B cell (primary cell): ENCODE measurements around the gene CKM. TPM values are rescaled to one million over a fixed set of nuclear protein-coding genes. Genes with fewer than 3 reads are reported as not detected.

Source experiments
- ATAC-seq: fragments of 200-7000 bp; cut with Tn5 transposase; one replicate; pipeline ENCODE4 v1.10.0; 2021; ENCODE audit warnings: low read depth, mild to moderate bottlenecking, moderate number of reproducible peaks, moderate library complexity
- CTCF ChIA-PET: fragments of 350-600 bp; sonication (Branson Sonifier 250); formaldehyde crosslinking; loops from one replicate; lab custom pipeline; 2021; ENCODE audit warnings: antibody characterized with exemption, inconsistent platforms; lab: Charles Lee
- POLR2A ChIA-PET: fragments of 350-600 bp; sonication (Branson Sonifier 250); formaldehyde crosslinking; loops from one replicate; lab custom pipeline; 2021; ENCODE audit warnings: antibody characterized with exemption; lab: Charles Lee
- DNase-seq: peaks from one replicate; pipeline ENCODE4 v3.0.0; 2013
- H2AFZ ChIP-seq: 2 replicates; pipeline ENCODE4 v1.6.1; 2012; ENCODE audit warnings: mild to moderate bottlenecking, low read depth, low read length; ENCODE audit not compliant: insufficient read depth, poor library complexity, severe bottlenecking
- H3K27ac ChIP-seq, 2 donors: 1 replicate in 1 of 2; 2 replicates in 1 of 2; pipeline ENCODE4 v1.5.1; 2012 to 2013; ENCODE audit warnings: low read length in 2 of 2, mild to moderate bottlenecking in 2 of 2, moderate library complexity in 1 of 2
- H3K27me3 ChIP-seq, 4 experiments: fragments of 200-600 bp in 1 of 4; sonication (generic) in 1 of 4; replicated peaks in 1 of 4; 1 replicate in 2 of 4; 2 replicates in 2 of 4; pipeline versions ENCODE4 v1.6.1 to v1.7.0; 2013 to 2016; ENCODE audit warnings: low read length in 3 of 4, mild to moderate bottlenecking in 2 of 4, mixed read lengths in 1 of 4, moderate library complexity in 1 of 4; ENCODE audit not compliant: insufficient read depth in 4 of 4, control insufficient read depth in 3 of 4; ENCODE audit errors: control extremely low read depth in 1 of 4
- H3K36me3 ChIP-seq, 2 experiments: replicated peaks in 1 of 2; 1 replicate in 1 of 2; 2 replicates in 1 of 2; pipeline versions ENCODE4 v1.6.1 to v1.7.1; 2013; ENCODE audit warnings: low read length in 1 of 2; ENCODE audit not compliant: insufficient read depth in 2 of 2, control insufficient read depth in 1 of 2; ENCODE audit errors: control extremely low read depth in 1 of 2, extremely low read depth in 1 of 2
- H3K4me1 ChIP-seq, 2 donors: fragments of 200-600 bp in 1 of 2; sonication (generic) in 1 of 2; 1 replicate in 1 of 2; 2 replicates in 1 of 2; pipeline versions ENCODE4 v1.5.1 to v1.6.1; 2013 to 2017; ENCODE audit warnings: low read length in 2 of 2; ENCODE audit not compliant: control insufficient read depth in 2 of 2, insufficient read depth in 2 of 2
- H3K4me2 ChIP-seq: replicated peaks from 2 replicates; pipeline ENCODE3; 2012; ENCODE audit warnings: mild to moderate bottlenecking, low read depth, low read length; ENCODE audit not compliant: poor library complexity, severe bottlenecking
- H3K4me3 ChIP-seq, 5 experiments: fragments of 200-600 bp in 1 of 5; sonication (generic) in 1 of 5; 1 replicate in 3 of 5; 2 replicates in 2 of 5; pipeline versions ENCODE4 v1.5.1 to v1.7.0; 2011 to 2016; ENCODE audit warnings: low read length in 4 of 5, mild to moderate bottlenecking in 4 of 5, low read depth in 2 of 5, control low read depth in 1 of 5, moderate library complexity in 1 of 5; ENCODE audit not compliant: insufficient read depth in 1 of 5; ENCODE audit errors: control extremely low read depth in 1 of 5, extremely low read depth in 1 of 5
- H3K79me2 ChIP-seq: fragments of 200-600 bp; sonication (generic); one replicate; pipeline ENCODE4 v1.6.0; 2016; ENCODE audit warnings: low read length; ENCODE audit not compliant: control insufficient read depth, insufficient read depth
- H3K9ac ChIP-seq: fragments of 200-600 bp; sonication (generic); 2 replicates; pipeline ENCODE4 v1.6.1; 2017; ENCODE audit warnings: mild to moderate bottlenecking, low read length, moderate library complexity
- H3K9me3 ChIP-seq, 3 donors: one replicate each; pipeline versions ENCODE4 v1.6.1 to v1.7.1; 2013; ENCODE audit warnings: low read length in 2 of 3; ENCODE audit not compliant: control insufficient read depth in 2 of 3, insufficient read depth in 1 of 3; ENCODE audit errors: control extremely low read depth in 1 of 3
- H4K20me1 ChIP-seq: 2 replicates; pipeline ENCODE4 v1.6.0; 2012; ENCODE audit warnings: mild to moderate bottlenecking, low read length; ENCODE audit not compliant: insufficient read depth, control insufficient read depth, poor library complexity, severe bottlenecking
- H3K27ac Mint-ChIP-seq: one replicate; pipeline ENCODE4 v1.8.0; 2021; ENCODE audit warnings: mixed read lengths
- H3K27me3 Mint-ChIP-seq: one replicate; pipeline ENCODE4 v1.8.0; 2021; ENCODE audit warnings: mixed read lengths
- H3K4me1 Mint-ChIP-seq: one replicate; pipeline ENCODE4 v1.8.0; 2021; ENCODE audit warnings: mixed read lengths
- H3K4me3 Mint-ChIP-seq: one replicate; pipeline ENCODE4 v1.8.0; 2021; ENCODE audit warnings: mixed read lengths
- H3K9me3 Mint-ChIP-seq: one replicate; pipeline ENCODE4 v1.8.0; 2022; ENCODE audit warnings: mixed read lengths; ENCODE audit not compliant: insufficient read depth
- CTCF ChIP-seq: fragments of 200-600 bp; IDR thresholded peaks from one replicate; pipeline ENCODE4 v1.8.0; 2022; ENCODE audit warnings: antibody characterized with exemption, mild to moderate bottlenecking
- EZH2 ChIP-seq: IDR thresholded peaks from 2 replicates; pipeline ENCODE4 v1.6.1; 2012; ENCODE audit warnings: borderline replicate concordance, low read depth, mild to moderate bottlenecking, moderate library complexity, low read length; ENCODE audit not compliant: insufficient read depth, poor library complexity, severe bottlenecking
- WGBS: methylation state at CpG from one replicate; pipeline ENCODE4 v1.1.5; 2013; ENCODE audit warnings: missing lambda C conversion rate; ENCODE audit not compliant: insufficient coverage; 5-methylcytosine and 5-hydroxymethylcytosine counted together
- intact Hi-C: fragments of 100-400 bp; cut with micrococcal nuclease; formaldehyde crosslinking; loops from one replicate; pipeline ENCODE4 v1.10.0; 2022
- polyA plus RNA-seq: library from polyadenylated mRNA; depleted of rRNA; stranded (reverse); fragments of >200 nt; gene quantifications from 2 replicates; pipeline ENCODE4 v1.2.3, GENCODE V29; 2012
- total RNA-seq, 2 donors: library from RNA; stranded (reverse); fragments of 120-200 nt in 1 of 2; gene quantifications; 1 replicate in 1 of 2; 2 replicates in 1 of 2; pipeline versions ENCODE4 v1.2.3 to v1.2.4, GENCODE V29; 2013 to 2022

CKM gene
- total and polyA plus RNA-seq, 2 donors (not counting 1 experiment from before 2014, with no cell fraction given) = not detected

- Histone ChIP-seq H4K20me1 (no peaks in the 10 kb centered on the region), H3K27me3 (no peaks in the 10 kb centered on the region), H3K4me3 (peak within 1 kb of the TSS; percentile 55 to 83 (median 75)), H3K4me1 (peaks cover 3 to 12% of the 10 kb centered on the region in 2 donors), H2AFZ (peak within 1 kb of the TSS; percentile 97), H3K27ac (peak within 1 kb of the TSS; percentile 69 to 85), H3K9ac (peak within 1 kb of the TSS; percentile 75), H3K4me2 (peak within 1 kb of the TSS; percentile 94), H3K9me3 (no peaks in the 10 kb centered on the region), H3K36me3 (peaks cover 0 to 5% of the 10 kb centered on the region in 2 experiments), H3K79me2 (peaks cover 7% of the 10 kb centered on the region)
- CTCF ChIA-PET = interaction anchor here (0.6 to 2.0 kb wide), 4 partner anchors 32 to 184 kb away, joined by 3 to 6 read pairs (median 5); no protein-coding TSS in a partner anchor
- ATAC-seq (peak; percentile 97), DNase-seq (peak; percentile 99)
- Mint-ChIP-seq H3K4me1 (peaks cover 12% of the 10 kb centered on the region), H3K9me3 (no peaks in the 10 kb centered on the region), H3K4me3 (peak within 1 kb of the TSS; percentile 94), H3K27ac (peak within 1 kb of the TSS; percentile 92), H3K27me3 (no peaks in the 10 kb centered on the region)
- intact Hi-C loops = loop anchor here (1.0 to 5.0 kb wide), 5 partner anchors 32 to 480 kb away; partner anchors contain the start of genes BLOC1S3, POLR1G, QPCTL and SNRPD2
- TF ChIP-seq CTCF = no peak
- TF ChIP-seq EZH2 = no peak
- POLR2A ChIA-PET = interaction anchor here (0.7 kb wide), 2 partner anchors 115 to 1515 kb away, joined by 3 read pairs; no protein-coding TSS in a partner anchor
- WGBS = under 1% methylated on average over 46 of the region's 55 CpGs
These were observed 47.9 kb upstream of the CKM start, which contains the start of gene ERCC2 for GRCh38 chr19:45370410-45371204. ERCC2 (minus strand) TSS chr19:45370573; CDS start chr19:45370540, 33 bp downstream.
